Stimulated activated CD4-positive, alpha-beta T cell treated with anti-CD3 and anti-CD28 coated beads, Interleukin-12 subunit alpha, Interleukin-12 subunit beta, amount 100 ng/mL, for 48 hours (primary cell): Measurements from ENCODE around the gene FSD1.
A peak's percentile ranks its signal among the peaks of the same experiment; 100 is the strongest.
"Not testable (repeated sequence)": the region's sequence is repeated elsewhere in the genome, so short reads cannot be mapped to it uniquely, and the experiment has no call there.

ENCODE experiments used
- DNase-seq, 3 donors: peaks; one replicate each; pipeline ENCODE4 v3.0.0-alpha.2; 2020; ENCODE audit warnings: low read depth in 2 of 3, low spot score in 1 of 3

Gene FSD1

GRCh38 chr19:4284176-4284958 lies 20.0 kb upstream of the FSD1 start:
- peak in 1 of 3 donors; percentile 12 for DNase-seq

- DNase-seq = no peak
These were observed 19.4 kb upstream of the FSD1 start for GRCh38 chr19:4284974-4285373.

GRCh38 chr19:4286141-4286540 lies 18.3 kb upstream of the FSD1 start:
- not testable (repeated sequence) for DNase-seq

- DNase-seq = no peak
These were observed 16.2 kb upstream of the FSD1 start for GRCh38 chr19:4288091-4288777.

GRCh38 chr19:4291184-4291732 lies 13.1 kb upstream of the FSD1 start:
- no peak for DNase-seq

- no peak for DNase-seq
These were observed 11.9 kb upstream of the FSD1 start for GRCh38 chr19:4292515-4292914.

GRCh38 chr19:4294389-4294788 lies 10.0 kb upstream of the FSD1 start:
- DNase-seq = no peak

GRCh38 chr19:4295972-4296771 lies 8.2 kb upstream of the FSD1 start:
- DNase-seq = no peak

GRCh38 chr19:4297901-4298809 lies 6.2 kb upstream of the FSD1 start:
- peak in 1 of 3 donors; percentile 26 for DNase-seq

- DNase-seq = no peak
These were observed 5.4 kb upstream of the FSD1 start for GRCh38 chr19:4298810-4299550.

GRCh38 chr19:4300589-4300988 lies 3.8 kb upstream of the FSD1 start:
- no peak for DNase-seq

GRCh38 chr19:4301590-4302242 lies 2.7 kb upstream of the FSD1 start:
- no peak for DNase-seq

- no peak for DNase-seq
These were observed 2.2 kb upstream of the FSD1 start, which contains the start of gene TMIGD2 for GRCh38 chr19:4302243-4302640. TSS of gene TMIGD2 (minus strand) at chr19:4302389. CDS start at chr19:4302385, 4 bp downstream.

- no peak for DNase-seq
These were observed 420 bp upstream of the FSD1 start for GRCh38 chr19:4303819-4304537.

- no peak for DNase-seq
These were observed 837 bp downstream of the FSD1 start for GRCh38 chr19:4305257-4305612.

- DNase-seq = no peak
These were observed 1.3 kb downstream of the FSD1 start for GRCh38 chr19:4305659-4306058.

GRCh38 chr19:4310247-4311121 lies 6.1 kb downstream of the FSD1 start:
- no peak for DNase-seq
